Ovary (tissue), 3 donors: Measurements from ENCODE around the gene HTRA2.

Experiments used
- POLR2A ChIP-seq: fragments of 450-650 bp; IDR thresholded peaks from one replicate; pipeline ENCODE4 v1.6.1; 2017; ENCODE audit warnings: antibody characterized with exemption, mild to moderate bottlenecking, moderate library complexity
- TF ChIP-seq, protein P1 (sequence below), 3 donors: fragments of 450-650 bp in 2 of 3; fragments of 200-600 bp in 1 of 3; IDR thresholded peaks; one replicate each; pipeline versions ENCODE4 v1.5.1 to v1.8.0; 2016 to 2022; ENCODE audit warnings: antibody characterized with exemption in 3 of 3, mild to moderate bottlenecking in 1 of 3
- donor health status: DM: no; HTN: no; CAD: no.

DNA sequence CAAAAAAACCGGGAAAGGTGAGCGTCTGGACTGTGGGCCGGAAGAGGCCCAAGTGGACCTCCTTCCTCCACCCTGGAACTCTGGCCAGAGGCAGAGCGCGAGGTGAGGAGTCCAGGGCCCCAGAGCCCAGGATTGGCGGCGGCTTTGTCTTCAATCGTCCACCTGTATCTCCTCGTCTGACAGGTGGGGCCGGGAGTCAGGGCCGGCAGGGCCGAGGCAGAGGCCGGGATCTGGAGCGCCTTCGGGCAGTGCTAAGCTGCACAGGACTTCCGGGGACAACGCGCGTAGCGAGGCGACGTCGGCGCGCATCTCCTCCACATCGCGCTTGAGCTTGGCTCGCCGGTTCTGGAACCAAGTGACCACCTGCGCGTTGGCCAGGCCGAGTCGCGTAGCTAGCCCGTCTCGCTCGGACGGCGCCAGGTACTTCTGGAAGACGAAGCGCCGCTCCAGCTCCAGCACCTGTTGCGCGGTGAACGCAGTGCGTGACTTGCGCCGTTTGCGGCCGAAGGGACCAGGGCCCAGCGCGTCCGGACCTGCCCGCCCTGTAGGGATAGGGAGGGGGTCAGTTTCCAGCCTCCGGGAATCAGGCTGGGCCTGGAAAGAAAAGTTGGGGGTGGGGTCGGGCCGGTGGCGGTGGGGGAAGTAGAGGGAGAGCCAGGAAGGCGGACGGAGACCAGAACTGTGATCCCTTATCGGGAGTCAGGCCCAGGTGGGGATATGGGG lies 31.8 kb upstream of the HTRA2 start:
- TF ChIP-seq, protein P1, sequence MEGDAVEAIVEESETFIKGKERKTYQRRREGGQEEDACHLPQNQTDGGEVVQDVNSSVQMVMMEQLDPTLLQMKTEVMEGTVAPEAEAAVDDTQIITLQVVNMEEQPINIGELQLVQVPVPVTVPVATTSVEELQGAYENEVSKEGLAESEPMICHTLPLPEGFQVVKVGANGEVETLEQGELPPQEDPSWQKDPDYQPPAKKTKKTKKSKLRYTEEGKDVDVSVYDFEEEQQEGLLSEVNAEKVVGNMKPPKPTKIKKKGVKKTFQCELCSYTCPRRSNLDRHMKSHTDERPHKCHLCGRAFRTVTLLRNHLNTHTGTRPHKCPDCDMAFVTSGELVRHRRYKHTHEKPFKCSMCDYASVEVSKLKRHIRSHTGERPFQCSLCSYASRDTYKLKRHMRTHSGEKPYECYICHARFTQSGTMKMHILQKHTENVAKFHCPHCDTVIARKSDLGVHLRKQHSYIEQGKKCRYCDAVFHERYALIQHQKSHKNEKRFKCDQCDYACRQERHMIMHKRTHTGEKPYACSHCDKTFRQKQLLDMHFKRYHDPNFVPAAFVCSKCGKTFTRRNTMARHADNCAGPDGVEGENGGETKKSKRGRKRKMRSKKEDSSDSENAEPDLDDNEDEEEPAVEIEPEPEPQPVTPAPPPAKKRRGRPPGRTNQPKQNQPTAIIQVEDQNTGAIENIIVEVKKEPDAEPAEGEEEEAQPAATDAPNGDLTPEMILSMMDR (IDR thresholded peaks at IDR 0.05), result no peak
- no peak for TF ChIP-seq POLR2A
